HG03558 (cell line): ENCODE measurements around the gene GALNTL6.

Experiments used
- ATAC-seq: cut with Tn5 transposase; IDR thresholded peaks from one replicate; pipeline ENCODE4 v1.9.1; 2021; ENCODE audit warnings: moderate number of reproducible peaks; ENCODE audit not compliant: unreplicated experiment; ENCODE audit errors: extremely low read depth

Gene GALNTL6

DNA sequence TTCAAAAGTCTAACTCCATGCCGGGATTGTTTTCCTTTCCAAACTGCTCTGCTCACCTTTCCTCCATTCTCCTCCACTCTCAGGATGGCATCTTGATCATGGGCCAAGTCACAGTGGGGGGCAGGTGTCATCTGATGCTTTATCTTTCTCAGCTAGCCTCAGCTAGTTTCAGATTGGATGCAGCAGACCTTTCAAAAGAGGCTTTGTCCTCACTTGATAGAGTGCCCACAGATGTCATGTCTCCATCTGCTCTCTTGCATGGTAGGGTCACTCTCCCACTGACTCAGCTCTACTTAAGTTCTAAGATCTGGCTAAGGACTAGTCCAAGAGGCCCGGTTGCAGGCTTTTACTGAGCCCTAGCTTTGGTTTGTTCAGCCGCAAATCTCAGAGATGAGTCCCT, 1013.7 kb downstream of the GALNTL6 start:
- ATAC-seq, result no peak

DNA sequence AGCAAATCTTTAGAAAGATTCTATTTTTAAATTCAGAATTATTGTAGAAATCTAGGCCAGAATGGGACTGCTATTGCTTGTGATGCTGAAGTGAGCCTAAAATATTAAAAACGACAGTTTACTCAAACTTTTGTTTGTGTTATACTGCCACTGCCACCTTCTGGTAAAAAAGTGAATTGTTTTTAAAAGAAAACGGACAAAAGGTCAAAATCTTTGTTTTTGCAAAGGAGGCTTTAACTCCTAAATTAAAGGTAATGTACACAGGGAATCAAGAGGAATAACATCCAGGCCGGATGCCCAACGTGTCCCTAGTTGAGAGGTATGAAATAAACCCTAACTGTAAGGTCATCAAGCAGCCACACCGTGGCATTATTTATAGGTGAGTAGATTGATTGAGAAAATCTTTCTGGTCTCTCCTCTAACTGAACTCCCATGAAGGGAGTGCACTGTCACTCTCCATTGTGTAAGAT, 1017.1 kb downstream of the GALNTL6 start:
- no peak for ATAC-seq

DNA sequence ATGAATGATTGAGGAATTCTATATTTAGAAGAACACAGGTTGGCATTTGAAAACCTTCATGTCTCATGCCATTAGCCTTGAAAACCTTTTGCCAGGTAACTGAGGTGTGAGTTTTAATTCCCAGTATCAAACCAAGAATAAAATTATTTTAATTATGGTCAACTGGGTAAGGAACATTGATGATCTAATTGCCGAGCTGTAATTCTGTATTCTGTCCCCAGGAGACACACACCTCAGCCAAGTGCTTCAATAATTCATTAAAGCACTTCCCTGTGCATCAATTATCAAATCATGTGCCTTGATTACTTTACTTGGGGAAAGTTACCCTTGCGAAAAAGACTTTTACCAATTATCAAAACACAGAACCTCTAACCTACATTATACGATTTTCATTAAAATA, 1023.5 kb downstream of the GALNTL6 start:
- ATAC-seq, result no peak

DNA sequence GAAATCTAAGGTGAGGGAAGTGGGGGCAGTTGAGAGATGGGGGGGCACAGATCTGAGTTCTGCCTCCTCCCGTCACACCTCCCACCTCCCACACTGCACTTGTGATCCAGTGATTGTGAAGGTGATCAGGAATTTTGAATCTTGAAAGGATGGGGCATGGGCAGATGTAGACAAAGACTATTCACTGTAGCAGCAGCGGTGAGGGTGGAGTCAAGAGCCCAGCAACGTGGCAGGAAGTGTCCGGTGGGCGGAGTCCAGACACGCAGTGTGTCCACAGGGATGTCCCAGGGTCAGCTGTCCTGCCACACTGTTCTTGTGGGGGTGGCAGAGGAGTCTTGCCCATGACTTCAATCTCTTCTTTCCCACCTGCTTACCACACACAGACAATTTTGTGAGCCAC, 1024.9 kb downstream of the GALNTL6 start:
- ATAC-seq, result no peak

DNA sequence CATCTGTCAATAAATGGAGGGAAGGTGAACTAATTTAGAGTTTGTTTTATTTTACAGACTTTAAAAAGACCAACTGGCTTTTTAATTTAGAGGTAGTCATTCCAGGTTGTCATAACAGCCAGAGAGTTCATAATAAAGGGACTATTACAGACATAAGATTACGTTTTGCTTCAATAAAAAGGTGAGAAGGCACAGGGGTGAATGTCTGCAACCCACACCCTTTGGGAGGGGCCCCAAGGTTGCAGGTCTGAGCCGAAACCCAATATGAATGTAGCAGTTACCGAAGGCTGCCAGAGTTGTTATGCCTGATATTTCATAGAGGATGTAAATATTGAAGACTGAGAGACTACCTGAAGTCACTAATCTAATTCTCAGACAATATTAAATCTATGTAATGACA, 1025.7 kb downstream of the GALNTL6 start:
- ATAC-seq, result no peak

DNA sequence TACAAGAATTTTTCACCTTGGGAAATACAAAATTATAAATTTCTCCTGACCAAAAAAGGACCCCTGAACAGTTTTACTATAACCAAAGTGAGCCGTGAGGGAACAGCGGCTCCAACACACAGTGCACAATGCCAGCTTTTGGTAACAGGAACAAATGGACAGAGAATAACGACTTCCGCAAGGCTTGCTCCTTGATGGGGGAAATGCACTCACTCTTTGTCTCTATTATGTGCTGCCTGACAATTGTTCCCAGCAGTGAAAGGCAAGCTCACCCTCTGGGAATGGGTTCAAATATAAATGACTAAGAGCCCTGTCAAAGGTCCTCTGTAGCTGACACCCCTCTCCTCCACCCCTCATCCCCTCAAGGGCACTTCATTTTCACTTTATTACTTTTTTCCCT, 1029.6 kb downstream of the GALNTL6 start:
- no peak for ATAC-seq

DNA sequence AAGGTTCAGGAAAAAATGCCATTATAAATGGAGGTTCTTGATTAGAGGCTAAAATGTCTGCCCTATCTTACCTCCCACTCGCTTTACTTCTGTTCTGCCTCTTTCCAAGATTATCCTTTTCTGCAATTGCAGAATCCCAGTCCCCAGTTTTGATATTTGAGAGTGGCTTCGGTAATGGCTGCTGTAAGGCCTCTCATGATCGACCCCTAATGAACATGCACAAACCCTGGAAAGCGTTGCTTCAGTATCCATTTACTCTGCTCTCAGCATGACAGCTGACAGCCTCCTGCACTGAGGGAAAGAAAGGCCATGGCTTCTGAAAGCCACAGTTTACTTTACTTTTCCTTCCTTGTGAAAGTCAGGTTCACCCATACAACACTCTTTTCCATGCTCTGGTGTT, 1030.0 kb downstream of the GALNTL6 start:
- no peak for ATAC-seq

DNA sequence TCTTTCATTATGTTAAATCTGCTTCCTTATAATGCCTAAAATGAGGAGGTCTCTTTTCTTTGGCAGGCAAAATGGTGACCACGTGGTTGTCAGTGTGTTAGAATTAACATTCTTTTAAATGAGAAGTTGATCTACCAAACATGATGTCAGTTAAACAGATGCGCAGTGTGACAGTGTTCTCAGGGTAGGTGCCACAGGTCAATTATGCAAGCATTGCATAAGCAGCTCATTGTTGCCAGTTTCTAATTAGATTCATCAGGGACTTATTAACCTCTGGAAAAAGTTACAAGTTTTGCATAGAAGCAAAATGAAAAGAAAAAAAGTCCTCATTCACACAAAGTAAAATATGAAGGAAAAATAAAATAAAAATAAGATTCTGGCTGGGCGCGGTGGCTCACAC, 1031.4 kb downstream of the GALNTL6 start:
- ATAC-seq, result no peak

DNA sequence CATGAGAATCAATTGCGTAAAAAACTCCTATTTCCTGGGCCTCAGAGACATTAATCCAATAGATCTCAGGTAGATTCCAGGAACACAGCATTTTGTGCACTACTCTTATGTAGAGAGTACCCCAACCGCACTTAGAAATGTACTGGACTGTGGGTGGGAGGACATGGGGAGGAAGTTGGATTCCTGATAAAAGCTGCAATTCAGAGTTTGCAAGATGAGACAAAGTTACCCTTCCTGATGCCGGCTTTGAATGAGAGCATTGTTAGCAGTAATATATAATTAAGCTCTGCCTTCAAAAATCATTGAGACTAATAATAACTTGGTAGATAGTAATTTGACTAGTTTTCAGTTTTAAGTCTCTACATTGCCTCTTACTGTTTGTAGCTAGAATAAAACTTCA, 1032.1 kb downstream of the GALNTL6 start:
- ATAC-seq, result no peak

DNA sequence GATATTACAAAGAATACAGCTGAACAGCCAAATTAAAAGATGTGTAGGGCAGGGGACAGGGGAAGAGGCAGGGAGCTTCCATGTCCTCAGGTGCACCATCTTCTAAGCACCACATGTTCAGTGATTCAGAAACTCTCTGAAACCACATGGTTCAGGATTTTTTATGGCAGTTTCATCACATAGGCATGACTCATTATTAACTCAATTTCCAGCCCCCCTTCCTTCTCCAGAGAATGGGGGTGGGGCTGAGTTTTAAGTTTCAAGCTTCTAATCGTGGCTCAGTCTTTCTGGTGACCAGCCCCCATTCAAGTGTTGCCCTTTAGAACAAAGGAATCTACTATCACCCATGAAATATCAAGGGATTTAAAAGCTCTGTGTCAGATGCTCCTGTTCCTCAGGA, 1037.6 kb downstream of the GALNTL6 start:
- no peak for ATAC-seq

DNA sequence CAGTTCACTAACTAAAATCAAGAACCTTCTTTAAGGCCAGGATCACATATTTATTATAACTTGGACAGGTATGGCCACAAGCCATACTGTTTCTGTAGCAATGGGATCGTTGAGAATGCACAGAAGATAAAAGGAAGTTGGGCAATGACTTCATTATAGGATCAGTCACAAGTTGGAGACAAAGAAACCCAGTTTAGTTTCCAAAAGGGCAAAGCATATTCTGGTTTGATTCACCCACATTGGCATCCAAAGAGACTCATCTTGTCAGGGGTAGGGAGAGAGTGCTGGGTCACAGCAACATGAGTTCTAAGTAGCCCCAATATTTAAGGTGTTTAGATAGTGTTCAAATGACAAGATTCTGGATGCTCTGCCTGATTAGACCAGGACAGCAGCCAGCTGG, 1038.3 kb downstream of the GALNTL6 start:
- ATAC-seq, result no peak

DNA sequence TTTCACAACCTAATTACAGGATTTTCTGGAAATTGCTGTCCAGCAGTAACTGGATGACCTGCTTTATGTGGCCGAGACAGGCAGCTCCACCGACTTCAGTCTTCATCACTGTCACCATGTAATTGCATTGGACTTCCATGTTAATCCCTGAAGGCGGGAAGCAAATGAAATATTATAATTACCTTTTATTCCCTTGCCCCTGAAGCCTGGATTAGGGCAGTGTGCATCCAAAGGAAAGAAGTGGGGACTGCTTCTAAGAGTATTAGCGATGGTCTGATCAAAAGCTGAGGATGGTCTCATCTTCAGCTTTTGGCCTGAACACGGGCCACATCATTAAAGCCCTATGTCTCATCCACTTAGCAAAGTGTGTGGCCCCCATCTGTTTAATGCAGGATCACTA, 1043.8 kb downstream of the GALNTL6 start:
- ATAC-seq, result no peak

DNA sequence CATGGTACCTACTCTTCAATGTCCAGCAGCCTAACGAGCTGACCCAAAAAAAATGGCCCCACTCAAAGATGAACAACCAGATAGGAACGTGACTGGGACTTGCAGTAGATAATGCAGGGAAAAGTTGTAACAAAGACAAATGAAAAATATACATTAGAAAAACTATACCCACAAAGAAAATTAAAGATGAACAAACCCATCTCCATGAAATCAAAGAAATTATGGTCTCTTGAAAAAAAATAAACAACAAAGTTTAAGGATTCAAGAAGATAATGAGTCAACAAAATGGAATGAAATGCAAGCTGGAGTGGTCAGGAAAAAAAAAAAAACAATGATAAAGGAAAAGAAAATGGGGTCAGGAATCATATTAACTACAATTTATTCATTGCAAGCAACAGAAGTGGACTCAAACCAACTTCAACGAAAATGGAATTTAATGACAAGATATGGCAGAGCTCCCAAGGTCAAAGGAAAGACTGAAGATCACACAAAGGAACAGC, 1045.6 kb downstream of the GALNTL6 start:
- no peak for ATAC-seq

DNA sequence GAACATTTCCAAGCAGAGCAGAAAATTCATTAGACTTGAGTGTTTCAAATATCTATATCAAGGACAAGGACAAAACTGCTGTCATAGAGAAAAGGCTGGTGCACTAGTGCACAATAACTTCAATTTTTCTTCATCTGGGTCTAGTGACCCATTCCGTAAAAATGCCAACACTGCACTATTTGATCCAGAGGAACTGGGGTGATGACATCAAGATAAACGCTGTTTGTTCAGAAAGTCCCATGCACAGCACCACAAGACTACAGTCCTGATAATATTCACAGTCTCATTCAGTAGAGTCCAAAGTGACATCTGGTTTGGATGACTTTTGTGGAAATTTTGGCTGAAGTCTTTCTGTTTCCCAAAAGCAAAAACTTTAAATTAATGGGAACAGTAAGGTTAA, 1051.9 kb downstream of the GALNTL6 start:
- ATAC-seq, result no peak

DNA sequence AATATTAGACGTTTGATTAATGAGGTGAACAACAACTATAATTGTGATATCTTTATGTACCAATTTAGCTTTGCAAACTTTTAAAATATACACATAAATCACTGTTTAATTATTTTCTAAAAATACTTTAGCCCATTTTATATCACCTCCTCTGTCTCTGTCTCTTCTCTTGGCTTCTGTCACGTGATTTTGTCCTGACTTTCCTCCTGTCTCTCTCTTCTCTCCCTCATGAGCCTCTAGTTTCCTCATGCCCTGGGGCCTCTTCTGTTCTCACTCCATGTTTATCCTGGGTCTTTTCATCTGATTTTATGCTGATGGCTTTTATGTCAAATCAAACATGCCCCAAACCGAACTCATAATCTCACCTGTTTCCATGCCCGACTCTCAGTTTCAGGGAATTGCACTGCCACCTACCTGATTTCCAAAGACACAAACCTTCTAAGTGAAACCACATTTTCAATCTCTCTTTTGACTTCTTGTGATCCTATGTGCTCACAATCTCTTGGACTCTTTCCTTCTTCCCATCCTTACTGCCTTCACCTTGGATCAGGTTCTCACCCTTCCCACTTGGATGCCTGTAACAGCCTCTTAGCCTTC, 1052.4 kb downstream of the GALNTL6 start:
- no peak for ATAC-seq

DNA sequence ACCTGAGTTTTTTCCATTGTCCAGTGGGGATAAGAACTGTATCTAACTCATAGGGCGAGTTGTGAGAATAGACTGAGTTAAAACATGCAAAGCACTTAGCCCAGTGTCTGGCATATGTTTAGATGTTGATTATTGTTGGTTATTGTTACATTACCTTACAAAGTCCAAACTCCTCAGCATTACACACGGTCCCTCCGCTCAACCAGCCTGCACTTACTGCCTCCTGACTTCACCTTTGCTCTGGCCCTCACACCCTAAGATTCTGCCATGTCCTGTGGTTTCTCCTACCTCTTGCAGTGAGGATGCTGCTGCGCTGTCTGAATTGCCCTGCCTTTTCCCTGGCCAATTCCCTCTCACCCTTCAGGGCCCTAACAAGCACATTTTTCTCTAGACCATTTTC, 1053.2 kb downstream of the GALNTL6 start:
- ATAC-seq, result no peak

DNA sequence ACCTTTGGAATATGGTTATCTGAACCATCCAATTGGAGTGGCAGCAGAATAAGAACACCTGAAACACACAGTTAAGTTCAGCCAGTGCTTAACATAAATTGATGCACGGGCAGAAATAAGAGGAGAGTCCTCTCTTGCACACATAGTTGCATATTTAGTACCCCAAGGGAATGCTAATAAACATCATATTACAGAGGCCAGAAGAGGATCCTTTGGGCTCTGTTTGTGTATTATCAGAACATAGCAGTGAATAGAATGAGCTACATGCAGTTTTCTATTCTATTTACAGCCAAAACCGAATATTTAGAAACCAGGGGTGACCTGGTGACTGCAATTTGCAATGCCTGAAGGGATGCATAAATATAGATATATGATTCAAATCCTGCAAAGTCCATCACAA, 1054.6 kb downstream of the GALNTL6 start:
- ATAC-seq, result no peak

DNA sequence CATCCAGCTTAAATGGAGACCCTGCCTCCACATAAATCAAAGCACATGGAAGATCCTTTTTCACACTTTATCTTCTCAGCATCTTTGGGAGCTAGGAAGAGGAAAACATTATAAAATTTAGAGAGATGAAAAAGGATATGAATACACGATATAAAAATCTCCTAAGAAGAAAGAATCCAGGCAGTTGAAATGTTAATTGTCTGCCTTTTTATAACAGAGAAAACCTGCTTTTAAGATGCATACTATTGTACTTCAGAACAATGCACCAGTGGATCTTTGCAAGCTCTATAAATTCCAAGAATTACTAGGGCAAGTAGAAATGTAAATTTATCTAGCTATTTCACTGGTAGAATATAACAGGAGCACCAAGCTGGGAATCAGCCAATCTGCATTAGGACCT, 1055.1 kb downstream of the GALNTL6 start:
- no peak for ATAC-seq

DNA sequence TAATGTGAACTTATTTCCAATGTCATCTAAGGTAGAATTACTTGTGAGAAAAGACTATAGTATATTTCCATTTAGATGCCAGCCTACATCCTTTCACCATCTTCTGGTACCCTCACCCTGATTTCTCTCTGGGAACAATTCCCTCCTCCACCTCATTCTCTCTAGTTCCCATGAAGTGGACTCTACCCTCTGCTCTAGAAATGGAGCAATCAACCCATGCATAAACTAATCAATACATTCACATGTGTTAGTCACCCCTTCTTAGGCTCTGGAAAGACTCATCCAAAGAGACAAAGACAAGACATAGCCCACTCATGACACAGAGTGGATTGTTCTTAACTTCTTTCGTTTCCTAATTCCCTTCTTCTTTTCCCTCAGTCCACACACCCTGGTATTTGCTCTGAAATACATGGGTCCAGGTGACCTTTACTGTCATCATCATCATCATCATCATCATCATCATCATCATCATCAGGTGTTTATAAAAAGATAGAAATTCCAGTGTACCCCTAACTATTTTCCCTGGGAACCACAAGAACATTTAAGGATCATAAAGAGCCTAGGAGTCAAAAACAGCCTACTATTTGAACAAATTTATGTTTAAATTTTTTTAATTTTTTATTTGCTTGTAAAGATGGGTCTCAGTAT, 1056.5 kb downstream of the GALNTL6 start:
- no peak for ATAC-seq

DNA sequence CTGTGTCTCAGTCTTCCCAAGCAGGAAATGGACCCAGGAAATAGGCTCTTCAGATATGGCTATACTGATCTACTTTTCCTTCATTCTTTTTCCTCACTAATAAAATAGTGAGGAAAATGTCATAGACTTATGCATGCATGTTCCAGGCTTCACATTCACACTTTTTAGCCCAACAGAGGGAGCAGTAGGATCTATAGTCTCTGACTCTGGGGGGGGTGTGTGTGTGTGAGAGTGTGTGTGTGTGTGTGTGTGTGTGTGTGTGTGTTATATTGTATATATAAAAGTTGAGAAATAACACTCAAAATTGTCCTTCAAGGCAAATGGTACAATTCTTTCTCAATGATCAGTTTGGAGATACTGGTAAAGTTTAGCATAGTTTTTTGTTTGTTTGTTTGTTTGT, 1058.2 kb downstream of the GALNTL6 start:
- no peak for ATAC-seq

DNA sequence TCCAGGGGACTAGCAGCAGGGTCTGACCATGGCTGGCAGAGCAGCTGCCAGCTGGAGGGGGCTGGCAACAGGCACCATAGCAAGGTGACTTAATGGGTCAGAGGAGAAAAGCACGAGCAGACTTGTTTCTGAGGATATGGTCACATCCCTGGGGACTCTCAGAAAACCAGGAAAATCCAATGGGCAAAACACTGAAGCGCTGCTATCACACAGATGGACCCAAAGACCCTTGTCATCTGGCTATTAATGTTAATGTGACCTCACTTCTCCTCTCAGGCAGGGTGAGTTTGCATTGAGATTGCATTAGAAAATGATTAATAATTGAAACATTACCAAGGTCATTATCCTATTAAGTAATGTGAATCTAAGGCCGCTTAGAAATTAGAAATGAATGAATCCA, 1061.7 kb downstream of the GALNTL6 start:
- no peak for ATAC-seq

DNA sequence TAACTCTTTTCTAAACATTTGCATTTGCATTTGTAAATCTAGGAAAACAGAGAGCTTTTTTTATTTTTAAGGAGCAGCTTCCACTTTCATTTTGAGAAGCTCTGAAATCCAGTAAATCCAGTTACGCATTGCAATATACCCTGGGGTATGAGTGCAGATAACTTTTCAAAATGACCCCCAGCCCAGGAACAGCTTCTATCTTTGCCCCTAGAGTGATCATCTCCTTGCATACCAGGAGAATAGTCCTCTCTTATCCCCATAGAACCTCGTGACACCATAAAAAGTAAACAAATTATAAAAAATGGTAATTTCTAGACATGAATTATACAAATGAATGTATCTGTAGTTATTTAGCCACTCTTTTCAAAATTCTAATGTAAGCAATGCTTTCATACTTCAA, 1063.2 kb downstream of the GALNTL6 start:
- ATAC-seq, result no peak
